CD8-positive, alpha-beta memory T cell (primary cell): ENCODE data around the gene BCAR1. TPM values are rescaled to one million over a fixed set of nuclear protein-coding genes. Genes with fewer than 3 reads are reported as not detected.
A peak's percentile ranks its signal among the peaks of the same experiment; 100 is the strongest.
"Not testable (repeated sequence)": the region's sequence is repeated elsewhere in the genome, so short reads cannot be mapped to it uniquely, and the experiment has no call there.

Source experiments
- CTCF ChIA-PET: fragments of 350-600 bp; sonication (Branson Sonifier 250); formaldehyde crosslinking; loops from one replicate; lab custom pipeline; 2021; ENCODE audit warnings: antibody characterized with exemption; lab: Charles Lee
- POLR2A ChIA-PET: fragments of 350-600 bp; sonication (Branson Sonifier 250); formaldehyde crosslinking; loops from one replicate; lab custom pipeline; 2021; ENCODE audit warnings: antibody characterized with exemption; lab: Charles Lee
- DNase-seq, 5 donors: peaks; one replicate each; pipeline versions ENCODE4 v3.0.0 to v3.0.0-alpha.2; 2020 to 2022; ENCODE audit warnings: mixed read lengths in 1 of 5
- H3K27ac ChIP-seq: one replicate; pipeline ENCODE4 v1.7.0; 2013; ENCODE audit warnings: low read depth, mild to moderate bottlenecking, low read length, moderate library complexity
- H3K27me3 ChIP-seq: 2 replicates; pipeline ENCODE4 v1.7.0; 2013; ENCODE audit warnings: low read length, mild to moderate bottlenecking; ENCODE audit not compliant: insufficient read depth, poor library complexity, severe bottlenecking
- H3K36me3 ChIP-seq: 2 replicates; pipeline ENCODE4 v1.7.0; 2013; ENCODE audit warnings: mild to moderate bottlenecking, low read length, moderate library complexity; ENCODE audit not compliant: insufficient read depth
- H3K4me1 ChIP-seq: 2 replicates; pipeline ENCODE4 v1.7.0; 2013; ENCODE audit warnings: mild to moderate bottlenecking, low read length, moderate library complexity; ENCODE audit not compliant: insufficient read depth
- H3K4me3 ChIP-seq: 2 replicates; pipeline ENCODE4 v1.7.0; 2013; ENCODE audit warnings: mild to moderate bottlenecking, low read length
- H3K9me3 ChIP-seq: 2 replicates; pipeline ENCODE4 v1.7.0; 2013; ENCODE audit warnings: mild to moderate bottlenecking, low read length
- H3K27ac Mint-ChIP-seq, 8 donors: one replicate each; pipeline ENCODE4 v1.8.0; 2020 to 2021; ENCODE audit warnings: mixed read lengths in 8 of 8, mild to moderate bottlenecking in 6 of 8, inconsistent platforms in 3 of 8, moderate library complexity in 3 of 8
- H3K27me3 Mint-ChIP-seq, 2 donors: one replicate each; pipeline ENCODE4 v1.8.0; 2020 to 2021; ENCODE audit warnings: mixed read lengths in 2 of 2, mild to moderate bottlenecking in 1 of 2, moderate library complexity in 1 of 2
- H3K36me3 Mint-ChIP-seq, 3 donors: one replicate each; pipeline ENCODE4 v1.8.0; 2020 to 2021; ENCODE audit warnings: mixed read lengths in 3 of 3, inconsistent platforms in 1 of 3, mild to moderate bottlenecking in 1 of 3
- H3K4me1 Mint-ChIP-seq, 3 donors: one replicate each; pipeline ENCODE4 v1.8.0; 2020 to 2021; ENCODE audit warnings: mixed read lengths in 3 of 3, inconsistent platforms in 1 of 3, mild to moderate bottlenecking in 1 of 3
- H3K4me3 Mint-ChIP-seq, 7 donors: one replicate each; pipeline ENCODE4 v1.8.0; 2020 to 2021; ENCODE audit warnings: mixed read lengths in 7 of 7, mild to moderate bottlenecking in 6 of 7, moderate library complexity in 4 of 7, inconsistent platforms in 2 of 7
- H3K9me3 Mint-ChIP-seq, 5 donors: one replicate each; pipeline ENCODE4 v1.8.0; 2020 to 2022; ENCODE audit warnings: mixed read lengths in 5 of 5, mild to moderate bottlenecking in 3 of 5, moderate library complexity in 2 of 5, inconsistent platforms in 1 of 5
- polyA plus RNA-seq: library from polyadenylated mRNA; unstranded; fragments of 300-500 nt; fragmentation: Illumina TruSeq; gene quantifications from one replicate; pipeline ENCODE4 v1.2.3, GENCODE V29; 2021
- total RNA-seq, 2 experiments: library from RNA; stranded (reverse); gene quantifications; one replicate each; pipeline ENCODE4 v1.2.3, GENCODE V29; 2021

Gene BCAR1
- total and polyA plus RNA-seq, 3 experiments from 2014 or later = 0.88 to 0.95 TPM; not detected in 1

DNA sequence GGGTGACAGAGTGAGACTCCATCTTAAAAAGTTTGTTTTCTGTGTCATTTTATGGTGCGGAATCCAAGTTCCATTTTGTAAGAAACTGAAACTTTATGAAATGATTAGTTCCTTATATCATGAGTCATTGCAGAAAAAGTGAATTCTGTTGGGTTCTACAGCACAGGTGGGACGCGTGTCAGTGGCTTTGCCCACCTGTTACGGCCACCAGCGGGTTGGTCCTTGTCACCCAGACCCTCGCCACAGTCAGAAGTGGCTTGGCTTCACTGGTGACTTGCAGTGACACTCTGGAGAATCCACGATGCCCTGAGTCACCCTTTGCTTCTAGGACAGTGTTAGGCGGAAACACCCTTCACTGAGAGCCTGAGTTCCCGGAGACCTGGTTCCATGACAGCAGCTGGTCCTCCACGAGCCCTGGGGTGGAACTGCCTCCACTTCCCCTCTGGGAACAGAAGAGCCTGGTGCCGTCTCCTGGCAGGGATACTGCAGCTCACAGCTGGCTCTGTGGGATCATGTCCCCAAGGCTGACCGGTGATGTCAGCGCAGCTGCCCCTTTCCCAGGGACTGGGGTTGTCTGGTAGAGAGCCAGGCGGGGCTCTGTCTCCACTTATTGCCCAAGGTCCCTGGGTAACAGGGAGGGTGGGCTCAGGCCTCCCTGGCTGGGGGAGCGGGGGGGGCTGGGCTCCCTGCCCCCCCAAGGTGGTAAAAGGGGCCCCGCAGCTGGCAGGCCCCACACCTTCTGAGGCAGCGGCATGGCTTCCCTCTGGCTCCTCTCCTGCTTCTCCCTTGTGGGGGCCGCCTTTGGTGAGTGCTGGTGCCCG, 33.0 kb downstream of the BCAR1 start, which contains the start of gene CTRB1:
TSS of gene CTRB1 (plus strand) at position 733 of the 821 bp plus-strand sequence. CDS start at position 753, 20 bp downstream.
- Histone ChIP-seq H3K4me3 (peak within 1 kb of the TSS; percentile 59), H3K9me3 (no peaks in the 10 kb centered on the region), H3K27ac (no peak within 1 kb of the TSS), H3K36me3 (no peaks in the 10 kb centered on the region), H3K27me3 (no peaks in the 10 kb centered on the region), H3K4me1 (peaks cover 9% of the 10 kb centered on the region)
- POLR2A ChIA-PET = no interaction called here
- H3K9me3 Mint-ChIP-seq = no peaks in the 10 kb centered on the region
- no peaks in the 10 kb centered on the region for H3K36me3 Mint-ChIP-seq
- no peak for DNase-seq
- H3K4me3 Mint-ChIP-seq = peak within 1 kb of the TSS; percentile 73 to 93 (median 85)
- CTCF ChIA-PET = interaction anchor here (1.0 to 2.7 kb wide), 2 partner anchors 17 to 19 kb away, joined by 3 to 7 read pairs; no protein-coding TSS in a partner anchor
- no peaks in the 10 kb centered on the region for H3K27me3 Mint-ChIP-seq
- peaks cover 7 to 16% (median 15%) of the 10 kb centered on the region in 3 donors for H3K4me1 Mint-ChIP-seq
- peak within 1 kb of the TSS; percentile 41 to 93 (median 87) for H3K27ac Mint-ChIP-seq

DNA sequence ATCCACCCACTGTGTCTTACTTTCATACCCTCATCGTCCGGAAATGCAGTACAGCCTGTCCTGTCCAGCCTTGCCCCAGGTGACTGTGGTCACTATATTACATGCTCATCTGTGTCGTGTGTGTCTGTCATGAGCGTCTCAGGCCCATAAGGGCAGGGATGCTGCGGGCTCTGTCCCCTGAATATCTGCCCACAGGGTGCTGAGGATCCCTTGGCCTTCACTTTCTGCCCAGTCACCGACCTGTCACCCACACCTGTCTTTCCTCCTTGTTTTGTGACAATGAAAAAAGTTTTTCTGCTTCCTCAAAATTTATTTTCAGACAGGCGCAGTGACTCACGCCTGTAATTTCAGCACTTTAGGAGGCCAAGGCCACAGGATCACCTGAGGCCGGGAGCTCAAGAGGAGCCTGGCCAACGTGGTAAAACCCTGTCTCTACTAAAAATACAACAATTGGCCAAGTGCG, 34.0 kb downstream of the BCAR1 start:
- POLR2A ChIA-PET = no interaction called here
- H3K27me3 Mint-ChIP-seq = peaks cover 0 to under 1% of the 10 kb centered on the region in 2 donors
- Histone ChIP-seq H3K4me1 (peaks cover 9% of the 10 kb centered on the region), H3K27ac (no peak overlapping the region), H3K36me3 (no peaks in the 10 kb centered on the region), H3K4me3 (no peak overlapping the region), H3K27me3 (no peaks in the 10 kb centered on the region), H3K9me3 (no peaks in the 10 kb centered on the region)
- H3K36me3 Mint-ChIP-seq = no peaks in the 10 kb centered on the region
- CTCF ChIA-PET = interaction anchor here (2.7 kb wide), 1 partner anchor 18 kb away, joined by 7 read pairs; no protein-coding TSS in a partner anchor
- peak overlapping the region in 1 of 8 donors; percentile 14 for H3K27ac Mint-ChIP-seq
- H3K4me1 Mint-ChIP-seq = peaks cover 7 to 16% (median 15%) of the 10 kb centered on the region in 3 donors
- H3K9me3 Mint-ChIP-seq = no peaks in the 10 kb centered on the region
- DNase-seq = no peak
- H3K4me3 Mint-ChIP-seq = no peak overlapping the region

- peaks cover 0 to 4% of the 10 kb centered on the region in 2 donors for H3K27me3 Mint-ChIP-seq
These were observed 34.8 kb downstream of the BCAR1 start for GRCh38 chr16:75216576-75216975.

DNA sequence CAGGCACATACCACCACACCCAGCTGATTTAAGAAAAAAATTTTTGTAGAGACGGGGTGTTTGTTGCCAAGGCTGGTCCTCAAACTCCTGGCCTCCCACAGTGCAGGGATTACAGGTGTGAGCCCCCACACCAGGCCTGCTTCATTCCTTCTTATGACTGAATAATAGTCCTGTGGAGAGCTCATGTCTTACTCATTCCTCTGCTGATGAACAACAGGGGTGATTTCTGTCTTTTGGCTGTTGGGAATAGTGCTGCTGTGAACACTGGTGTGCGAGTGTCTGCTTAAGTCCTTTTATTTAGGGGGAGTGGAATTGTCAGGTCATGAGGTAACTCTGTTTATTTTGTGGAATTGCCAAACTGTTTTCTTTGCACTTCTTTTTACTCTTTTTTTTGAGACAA, 35.3 kb downstream of the BCAR1 start:
- H3K27ac Mint-ChIP-seq = peak overlapping the region in 1 of 8 donors; percentile 82
- POLR2A ChIA-PET = no interaction called here
- H3K36me3 ChIP-seq = no peaks in the 10 kb centered on the region
- CTCF ChIA-PET = interaction anchor here (0.9 to 2.7 kb wide), 2 partner anchors 16 to 17 kb away, joined by 3 to 7 read pairs; no protein-coding TSS in a partner anchor
- H3K36me3 Mint-ChIP-seq = no peaks in the 10 kb centered on the region
- H3K4me3 ChIP-seq = no peak overlapping the region
- DNase-seq = no peak
- H3K4me1 ChIP-seq = peaks cover 9% of the 10 kb centered on the region
- H3K27ac ChIP-seq = no peak overlapping the region
- no peaks in the 10 kb centered on the region for H3K9me3 Mint-ChIP-seq
- H3K9me3 ChIP-seq = no peaks in the 10 kb centered on the region
- H3K4me3 Mint-ChIP-seq = no peak overlapping the region
- peaks cover 7 to 16% (median 15%) of the 10 kb centered on the region in 3 donors for H3K4me1 Mint-ChIP-seq
- no peaks in the 10 kb centered on the region for H3K27me3 ChIP-seq
- peaks cover 0 to 4% of the 10 kb centered on the region in 2 donors for H3K27me3 Mint-ChIP-seq

More at GRCh38 chr16:75216576-75216975, 34.8 kb downstream of the BCAR1 start:
- H3K4me1 ChIP-seq = peaks cover 9% of the 10 kb centered on the region
- POLR2A ChIA-PET = no interaction called here
- H3K27me3 ChIP-seq = no peaks in the 10 kb centered on the region
- H3K27ac Mint-ChIP-seq = no peak overlapping the region
- no peak overlapping the region for H3K4me3 ChIP-seq
- no peaks in the 10 kb centered on the region for H3K9me3 ChIP-seq
- no peak overlapping the region for H3K27ac ChIP-seq
- peaks cover 7 to 16% (median 15%) of the 10 kb centered on the region in 3 donors for H3K4me1 Mint-ChIP-seq
- no peak for DNase-seq
- H3K36me3 ChIP-seq = no peaks in the 10 kb centered on the region
- CTCF ChIA-PET = interaction anchor here (2.7 kb wide), 1 partner anchor 17 kb away, joined by 7 read pairs; no protein-coding TSS in a partner anchor
- H3K4me3 Mint-ChIP-seq = no peak overlapping the region
- no peaks in the 10 kb centered on the region for H3K36me3 Mint-ChIP-seq
- H3K9me3 Mint-ChIP-seq = no peaks in the 10 kb centered on the region

DNA sequence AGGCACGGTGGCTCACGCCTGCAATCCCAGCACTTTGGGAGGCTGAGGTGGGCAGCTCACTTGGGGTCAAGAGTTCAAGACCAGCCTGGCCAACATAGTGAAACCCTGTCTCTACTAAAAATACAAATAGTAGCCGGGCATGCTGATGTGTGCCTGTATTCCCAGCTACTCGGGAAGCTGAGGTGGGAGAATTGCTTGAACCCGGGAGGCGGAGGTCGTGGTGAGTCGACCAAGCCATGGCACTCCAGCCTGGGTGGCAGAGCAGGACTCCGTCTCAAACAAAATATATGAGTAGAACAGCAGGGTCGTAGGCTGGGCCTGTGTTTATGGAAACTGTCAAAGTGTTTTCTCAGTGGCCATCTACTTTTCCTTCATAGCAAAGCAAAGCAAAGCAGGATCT, 40.1 kb downstream of the BCAR1 start:
- H3K4me1 ChIP-seq, H3K27ac ChIP-seq, H3K36me3 Mint-ChIP-seq, H3K36me3 ChIP-seq, POLR2A ChIA-PET, H3K4me3 Mint-ChIP-seq, DNase-seq, H3K4me3 ChIP-seq, H3K9me3 Mint-ChIP-seq, H3K4me1 Mint-ChIP-seq, H3K9me3 ChIP-seq, H3K27ac Mint-ChIP-seq, H3K27me3 ChIP-seq, H3K27me3 Mint-ChIP-seq: not testable (repeated sequence)
- CTCF ChIA-PET = interaction anchor here (1.6 kb wide), 1 partner anchor 22 kb away, joined by 3 read pairs; no protein-coding TSS in a partner anchor

- Mint-ChIP-seq H3K27me3 (peaks cover 0 to 4% of the 10 kb centered on the region in 2 donors), H3K9me3 (no peaks in the 10 kb centered on the region), H3K4me1 (no peaks in the 10 kb centered on the region), H3K27ac (no peak overlapping the region), H3K4me3 (no peak overlapping the region), H3K36me3 (no peaks in the 10 kb centered on the region)
- CTCF ChIA-PET = interaction anchor here (1.6 to 1.7 kb wide), 2 partner anchors 23 to 24 kb away, joined by 3 to 8 read pairs; no protein-coding TSS in a partner anchor
- no peak for DNase-seq
- Histone ChIP-seq H3K9me3 (no peaks in the 10 kb centered on the region), H3K36me3 (no peaks in the 10 kb centered on the region), H3K27ac (no peak overlapping the region), H3K4me1 (no peaks in the 10 kb centered on the region), H3K4me3 (no peak overlapping the region), H3K27me3 (no peaks in the 10 kb centered on the region)
- POLR2A ChIA-PET = no interaction called here
These were observed 41.5 kb downstream of the BCAR1 start for GRCh38 chr16:75209944-75210343.

- H3K27ac ChIP-seq, H3K4me1 ChIP-seq, POLR2A ChIA-PET, H3K4me3 Mint-ChIP-seq, H3K36me3 Mint-ChIP-seq, H3K9me3 Mint-ChIP-seq, DNase-seq, H3K4me3 ChIP-seq, H3K4me1 Mint-ChIP-seq, H3K27ac Mint-ChIP-seq, H3K27me3 Mint-ChIP-seq, H3K27me3 ChIP-seq, H3K9me3 ChIP-seq, H3K36me3 ChIP-seq: not testable (repeated sequence)
- CTCF ChIA-PET = interaction anchor here (1.3 to 1.7 kb wide), 2 partner anchors 21 to 24 kb away, joined by 3 to 8 read pairs; no protein-coding TSS in a partner anchor
These were observed 41.9 kb downstream of the BCAR1 start for GRCh38 chr16:75209514-75209913.
